ENCODE measurements around the gene METTL24.

METTL24 gene

GRCh38 chr6:110399219-110400071, 41.3 kb upstream of the METTL24 start:
- Histone ChIP-seq H3K4me2 (ENCODE audit: low read length) (no peak overlapping the region), H3K27ac (ENCODE audit: low read depth, low read length) (no peak overlapping the region), H3K14ac (ENCODE audit: low read length) (no peak overlapping the region), H4K8ac (ENCODE audit: low read depth, low read length) (no peak overlapping the region), H4K12ac (ENCODE audit: low read depth, low read length) (no peak overlapping the region), H3K4me1 (ENCODE audit: control insufficient read depth in 1 of 2, insufficient read depth in 2 of 2, low read length in 2 of 2) (no peaks in the 10 kb centered on the region), H3K18ac (ENCODE audit: low read length) (no peak overlapping the region), H3K9me3 (ENCODE audit: insufficient read depth, low read depth, low read length) (no peaks in the 10 kb centered on the region), H3K4me3 (ENCODE audit: low read depth, low read length) (no peak overlapping the region), H2BK120ac (ENCODE audit: insufficient read depth, low read length, poor library complexity) (no peak overlapping the region), H3K9ac (ENCODE audit: low read length) (no peak overlapping the region), H3K79me1 (ENCODE audit: low read length) (no peaks in the 10 kb centered on the region), H3K23ac (ENCODE audit: low read length) (no peak overlapping the region), H4K91ac (ENCODE audit: low read depth, low read length) (no peak overlapping the region), H3K36me3 (ENCODE audit: control insufficient read depth in 1 of 2, insufficient read depth in 2 of 2, low read length in 2 of 2) (no peaks in the 10 kb centered on the region), H3K4ac (ENCODE audit: low read depth, low read length) (no peak overlapping the region), H2BK12ac (ENCODE audit: low read length) (no peak overlapping the region), H2AFZ (ENCODE audit: insufficient read depth, low read length, poor library complexity) (no peak overlapping the region), H2AK5ac (ENCODE audit: low read length) (no peak overlapping the region), H3K27me3 (ENCODE audit: insufficient read depth, low read length) (no peaks in the 10 kb centered on the region), H3K79me2 (ENCODE audit: control insufficient read depth, insufficient read depth, low read length, poor library complexity) (no peaks in the 10 kb centered on the region), H2BK5ac (ENCODE audit: low read depth, low read length, poor library complexity) (no peak overlapping the region)
- DNase-seq = no peak
- no CpG with 5 or more reads among the region's 43 CpGs for WGBS (ENCODE audit: extremely low coverage, insufficient coverage, insufficient read length)

GRCh38 chr6:110398778-110399177, 40.6 kb upstream of the METTL24 start:
- Histone ChIP-seq H3K9ac (ENCODE audit: low read length) (no peak overlapping the region), H4K91ac (ENCODE audit: low read depth, low read length) (no peak overlapping the region), H3K79me1 (ENCODE audit: low read length) (no peaks in the 10 kb centered on the region), H3K9me3 (ENCODE audit: insufficient read depth, low read depth, low read length) (no peaks in the 10 kb centered on the region), H2BK5ac (ENCODE audit: low read depth, low read length, poor library complexity) (no peak overlapping the region), H3K27me3 (ENCODE audit: insufficient read depth, low read length) (no peaks in the 10 kb centered on the region), H3K23ac (ENCODE audit: low read length) (no peak overlapping the region), H2BK12ac (ENCODE audit: low read length) (no peak overlapping the region), H4K12ac (ENCODE audit: low read depth, low read length) (no peak overlapping the region), H3K4me1 (ENCODE audit: control insufficient read depth in 1 of 2, insufficient read depth in 2 of 2, low read length in 2 of 2) (no peaks in the 10 kb centered on the region), H3K79me2 (ENCODE audit: control insufficient read depth, insufficient read depth, low read length, poor library complexity) (no peaks in the 10 kb centered on the region), H4K8ac (ENCODE audit: low read depth, low read length) (no peak overlapping the region), H3K4me3 (ENCODE audit: low read depth, low read length) (no peak overlapping the region), H3K36me3 (ENCODE audit: control insufficient read depth in 1 of 2, insufficient read depth in 2 of 2, low read length in 2 of 2) (no peaks in the 10 kb centered on the region), H3K4me2 (ENCODE audit: low read length) (no peak overlapping the region), H2AK5ac (ENCODE audit: low read length) (no peak overlapping the region), H3K27ac (ENCODE audit: low read depth, low read length) (no peak overlapping the region), H3K18ac (ENCODE audit: low read length) (no peak overlapping the region), H3K4ac (ENCODE audit: low read depth, low read length) (no peak overlapping the region), H3K14ac (ENCODE audit: low read length) (no peak overlapping the region), H2BK120ac (ENCODE audit: insufficient read depth, low read length, poor library complexity) (no peak overlapping the region), H2AFZ (ENCODE audit: insufficient read depth, low read length, poor library complexity) (no peak overlapping the region)
- no peak for DNase-seq
- WGBS (ENCODE audit: extremely low coverage, insufficient coverage, insufficient read length) = no CpG with 5 or more reads among the region's 4 CpGs

GRCh38 chr6:110395221-110395620, 37.1 kb upstream of the METTL24 start:
- Histone ChIP-seq H3K4me2 (ENCODE audit: low read length) (no peak overlapping the region), H3K4me3 (ENCODE audit: low read depth, low read length) (no peak overlapping the region)

GRCh38 chr6:110394409-110394808, 36.3 kb upstream of the METTL24 start:
- Histone ChIP-seq H3K4me1 (ENCODE audit: control insufficient read depth in 1 of 2, insufficient read depth in 2 of 2, low read length in 2 of 2) (peaks cover 4 to 8% of the 10 kb centered on the region in 2 experiments), H2AFZ (ENCODE audit: insufficient read depth, low read length, poor library complexity) (no peak overlapping the region), H3K18ac (ENCODE audit: low read length) (no peak overlapping the region), H3K4me2 (ENCODE audit: low read length) (no peak overlapping the region), H2AK5ac (ENCODE audit: low read length) (no peak overlapping the region), H3K9me3 (ENCODE audit: insufficient read depth, low read depth, low read length) (no peaks in the 10 kb centered on the region), H4K12ac (ENCODE audit: low read depth, low read length) (no peak overlapping the region), H4K91ac (ENCODE audit: low read depth, low read length) (no peak overlapping the region), H3K9ac (ENCODE audit: low read length) (no peak overlapping the region), H3K23ac (ENCODE audit: low read length) (no peak overlapping the region), H3K27me3 (ENCODE audit: insufficient read depth, low read length) (no peaks in the 10 kb centered on the region), H2BK120ac (ENCODE audit: insufficient read depth, low read length, poor library complexity) (no peak overlapping the region), H2BK5ac (ENCODE audit: low read depth, low read length, poor library complexity) (no peak overlapping the region), H3K4me3 (ENCODE audit: low read depth, low read length) (no peak overlapping the region), H3K14ac (ENCODE audit: low read length) (no peak overlapping the region), H3K79me2 (ENCODE audit: control insufficient read depth, insufficient read depth, low read length, poor library complexity) (peaks cover under 1% of the 10 kb centered on the region), H4K8ac (ENCODE audit: low read depth, low read length) (no peak overlapping the region), H2BK12ac (ENCODE audit: low read length) (no peak overlapping the region), H3K4ac (ENCODE audit: low read depth, low read length) (no peak overlapping the region), H3K27ac (ENCODE audit: low read depth, low read length) (no peak overlapping the region), H3K36me3 (ENCODE audit: control insufficient read depth in 1 of 2, insufficient read depth in 2 of 2, low read length in 2 of 2) (no peaks in the 10 kb centered on the region), H3K79me1 (ENCODE audit: low read length) (peaks cover 3% of the 10 kb centered on the region)
- WGBS (ENCODE audit: extremely low coverage, insufficient coverage, insufficient read length) = no CpG with 5 or more reads among the region's 4 CpGs
- no peak for DNase-seq

More at GRCh38 chr6:110395221-110395620, 37.1 kb upstream of the METTL24 start:
- Histone ChIP-seq H2AK5ac (ENCODE audit: low read length) (no peak overlapping the region), H2BK12ac (ENCODE audit: low read length) (no peak overlapping the region), H3K9ac (ENCODE audit: low read length) (no peak overlapping the region), H4K91ac (ENCODE audit: low read depth, low read length) (no peak overlapping the region), H3K79me1 (ENCODE audit: low read length) (no peaks in the 10 kb centered on the region), H3K79me2 (ENCODE audit: control insufficient read depth, insufficient read depth, low read length, poor library complexity) (no peaks in the 10 kb centered on the region), H3K4me1 (ENCODE audit: control insufficient read depth in 1 of 2, insufficient read depth in 2 of 2, low read length in 2 of 2) (peaks cover 0 to 1% of the 10 kb centered on the region in 2 experiments), H3K9me3 (ENCODE audit: insufficient read depth, low read depth, low read length) (no peaks in the 10 kb centered on the region), H2BK120ac (ENCODE audit: insufficient read depth, low read length, poor library complexity) (no peak overlapping the region), H3K4ac (ENCODE audit: low read depth, low read length) (no peak overlapping the region), H3K27ac (ENCODE audit: low read depth, low read length) (no peak overlapping the region), H3K36me3 (ENCODE audit: control insufficient read depth in 1 of 2, insufficient read depth in 2 of 2, low read length in 2 of 2) (no peaks in the 10 kb centered on the region), H4K12ac (ENCODE audit: low read depth, low read length) (no peak overlapping the region), H2AFZ (ENCODE audit: insufficient read depth, low read length, poor library complexity) (no peak overlapping the region), H3K18ac (ENCODE audit: low read length) (no peak overlapping the region), H3K23ac (ENCODE audit: low read length) (no peak overlapping the region), H3K27me3 (ENCODE audit: insufficient read depth, low read length) (no peaks in the 10 kb centered on the region), H3K14ac (ENCODE audit: low read length) (no peak overlapping the region), H4K8ac (ENCODE audit: low read depth, low read length) (no peak overlapping the region), H2BK5ac (ENCODE audit: low read depth, low read length, poor library complexity) (no peak overlapping the region)
- no CpG with 5 or more reads among the region's 4 CpGs for WGBS (ENCODE audit: extremely low coverage, insufficient coverage, insufficient read length)
- DNase-seq = no peak
